Activated T-helper 17 cell treated with anti-CD3 and anti-CD28 coated beads, Interleukin-2, amount 50 U/mL, for 72 hours (primary cell): ENCODE data around the gene CENPN. TPM values are rescaled to one million over a fixed set of nuclear protein-coding genes. Genes with fewer than 3 reads are reported as not detected.
A peak's percentile ranks its signal among the peaks of the same experiment; 100 is the strongest.

Experiments used
- ATAC-seq: fragments of 150-1000 bp; cut with Tn5 transposase; replicated peaks from 2 replicates; pipeline ENCODE4 v1.10.0; 2021; ENCODE audit warnings: mild to moderate bottlenecking, moderate library complexity
- H3K27ac Mint-ChIP-seq: one replicate; pipeline ENCODE4 v1.8.0; 2022; ENCODE audit warnings: mixed read lengths
- H3K27me3 Mint-ChIP-seq: one replicate; pipeline ENCODE4 v1.8.0; 2022; ENCODE audit warnings: mixed read lengths
- H3K36me3 Mint-ChIP-seq: one replicate; pipeline ENCODE4 v1.8.0; 2022; ENCODE audit warnings: low read depth, mild to moderate bottlenecking, mixed read lengths
- H3K4me1 Mint-ChIP-seq: one replicate; pipeline ENCODE4 v1.8.0; 2022; ENCODE audit warnings: mixed read lengths
- H3K4me3 Mint-ChIP-seq: one replicate; pipeline ENCODE4 v1.8.0; 2022; ENCODE audit warnings: mild to moderate bottlenecking, mixed read lengths
- H3K9me3 Mint-ChIP-seq: one replicate; pipeline ENCODE4 v1.8.0; 2022; ENCODE audit warnings: mixed read lengths
- total RNA-seq, 2 donors: library from RNA; stranded (reverse); gene quantifications; one replicate each; pipeline ENCODE4 v1.2.3, GENCODE V29; 2022

Gene CENPN
- total RNA-seq, 2 donors from 2014 or later: 34.1 to 51.0 TPM

GRCh38 chr16:80984124-80984892, 22.7 kb upstream of the CENPN start:
- Mint-ChIP-seq H3K27me3 (no peaks in the 10 kb centered on the region), H3K27ac (no peak overlapping the region), H3K36me3 (peaks cover 72% of the 10 kb centered on the region), H3K4me1 (peaks cover 19% of the 10 kb centered on the region), H3K4me3 (no peak overlapping the region), H3K9me3 (no peaks in the 10 kb centered on the region)
- no peak for ATAC-seq

GRCh38 chr16:80985611-80986010, 21.4 kb upstream of the CENPN start:
- Mint-ChIP-seq H3K4me3 (no peak overlapping the region), H3K36me3 (peaks cover 76% of the 10 kb centered on the region), H3K4me1 (peaks cover 29% of the 10 kb centered on the region), H3K27ac (no peak overlapping the region), H3K9me3 (no peaks in the 10 kb centered on the region), H3K27me3 (no peaks in the 10 kb centered on the region)
- no peak for ATAC-seq

GRCh38 chr16:80986557-80986956, 20.5 kb upstream of the CENPN start:
- Mint-ChIP-seq H3K27ac (peak overlapping the region; percentile 15), H3K4me1 (peaks cover 30% of the 10 kb centered on the region), H3K9me3 (no peaks in the 10 kb centered on the region), H3K4me3 (no peak overlapping the region), H3K27me3 (no peaks in the 10 kb centered on the region), H3K36me3 (peaks cover 76% of the 10 kb centered on the region)
- no peak for ATAC-seq

- Mint-ChIP-seq H3K27ac (no peak overlapping the region), H3K4me1 (peaks cover 30% of the 10 kb centered on the region), H3K36me3 (peaks cover 89% of the 10 kb centered on the region), H3K27me3 (no peaks in the 10 kb centered on the region), H3K4me3 (no peak overlapping the region), H3K9me3 (no peaks in the 10 kb centered on the region)
- no peak for ATAC-seq
Measured at GRCh38 chr16:80988756-80989155, 18.3 kb upstream of the CENPN start.

- peaks cover 30% of the 10 kb centered on the region for H3K4me1 Mint-ChIP-seq
- peak overlapping the region; percentile 35 for H3K27ac Mint-ChIP-seq
Measured at GRCh38 chr16:80989801-80990200, 17.2 kb upstream of the CENPN start.

GRCh38 chr16:80990577-80990976, 16.4 kb upstream of the CENPN start:
- H3K27ac Mint-ChIP-seq: peak overlapping the region; percentile 35
- H3K36me3 Mint-ChIP-seq: peaks cover 93% of the 10 kb centered on the region
- no peaks in the 10 kb centered on the region for H3K27me3 Mint-ChIP-seq
- H3K9me3 Mint-ChIP-seq: no peaks in the 10 kb centered on the region
- ATAC-seq: no peak
- peaks cover 27% of the 10 kb centered on the region for H3K4me1 Mint-ChIP-seq
- H3K4me3 Mint-ChIP-seq: no peak overlapping the region

More at GRCh38 chr16:80989801-80990200, 17.2 kb upstream of the CENPN start:
- Mint-ChIP-seq H3K9me3 (no peaks in the 10 kb centered on the region), H3K4me3 (no peak overlapping the region), H3K36me3 (peaks cover 91% of the 10 kb centered on the region), H3K27me3 (no peaks in the 10 kb centered on the region)
- no peak for ATAC-seq

GRCh38 chr16:80990978-80991377, 16.0 kb upstream of the CENPN start:
- peaks cover 93% of the 10 kb centered on the region for H3K36me3 Mint-ChIP-seq
- no peaks in the 10 kb centered on the region for H3K27me3 Mint-ChIP-seq
- H3K4me1 Mint-ChIP-seq: peaks cover 24% of the 10 kb centered on the region
- ATAC-seq: no peak
- H3K9me3 Mint-ChIP-seq: no peaks in the 10 kb centered on the region
- no peak overlapping the region for H3K27ac Mint-ChIP-seq
- H3K4me3 Mint-ChIP-seq: no peak overlapping the region

GRCh38 chr16:80991792-80992430, 15.1 kb upstream of the CENPN start:
- H3K36me3 Mint-ChIP-seq: peaks cover 91% of the 10 kb centered on the region
- no peaks in the 10 kb centered on the region for H3K9me3 Mint-ChIP-seq
- H3K27me3 Mint-ChIP-seq: no peaks in the 10 kb centered on the region
- H3K27ac Mint-ChIP-seq: no peak overlapping the region
- no peak for ATAC-seq
- no peak overlapping the region for H3K4me3 Mint-ChIP-seq
- peaks cover 18% of the 10 kb centered on the region for H3K4me1 Mint-ChIP-seq

- no peaks in the 10 kb centered on the region for H3K27me3 Mint-ChIP-seq
- ATAC-seq: no peak
- no peaks in the 10 kb centered on the region for H3K9me3 Mint-ChIP-seq
- peaks cover 13% of the 10 kb centered on the region for H3K4me1 Mint-ChIP-seq
- H3K27ac Mint-ChIP-seq: no peak overlapping the region
- H3K36me3 Mint-ChIP-seq: peaks cover 86% of the 10 kb centered on the region
- H3K4me3 Mint-ChIP-seq: no peak overlapping the region
Measured at GRCh38 chr16:80992676-80993293, 14.2 kb upstream of the CENPN start.

GRCh38 chr16:80993307-80993706, 13.7 kb upstream of the CENPN start:
- Mint-ChIP-seq H3K27ac (no peak overlapping the region), H3K36me3 (peaks cover 81% of the 10 kb centered on the region), H3K9me3 (no peaks in the 10 kb centered on the region), H3K4me3 (no peak overlapping the region), H3K27me3 (no peaks in the 10 kb centered on the region), H3K4me1 (peaks cover 12% of the 10 kb centered on the region)
- no peak for ATAC-seq

GRCh38 chr16:80993834-80994233, 13.2 kb upstream of the CENPN start:
- no peak overlapping the region for H3K4me3 Mint-ChIP-seq
- no peak overlapping the region for H3K27ac Mint-ChIP-seq
- H3K4me1 Mint-ChIP-seq: peaks cover 16% of the 10 kb centered on the region
- ATAC-seq: no peak
- no peaks in the 10 kb centered on the region for H3K9me3 Mint-ChIP-seq
- peaks cover 77% of the 10 kb centered on the region for H3K36me3 Mint-ChIP-seq
- H3K27me3 Mint-ChIP-seq: no peaks in the 10 kb centered on the region

- Mint-ChIP-seq H3K4me3 (no peak overlapping the region), H3K36me3 (peaks cover 76% of the 10 kb centered on the region), H3K9me3 (no peaks in the 10 kb centered on the region), H3K27me3 (no peaks in the 10 kb centered on the region), H3K27ac (no peak overlapping the region), H3K4me1 (peaks cover 19% of the 10 kb centered on the region)
- no peak for ATAC-seq
Measured at GRCh38 chr16:80994451-80994850, 12.6 kb upstream of the CENPN start.

- Mint-ChIP-seq H3K36me3 (peaks cover 56% of the 10 kb centered on the region), H3K27ac (peak overlapping the region; percentile 89)
Measured at GRCh38 chr16:80996688-80997138, 10.3 kb upstream of the CENPN start.

GRCh38 chr16:80997139-80997798, 9.7 kb upstream of the CENPN start:
- peak; percentile 69 for ATAC-seq
- Mint-ChIP-seq H3K4me1 (peaks cover 20% of the 10 kb centered on the region), H3K27ac (peak overlapping the region; percentile 89), H3K9me3 (no peaks in the 10 kb centered on the region), H3K36me3 (peaks cover 54% of the 10 kb centered on the region), H3K4me3 (peak overlapping the region; percentile 87), H3K27me3 (no peaks in the 10 kb centered on the region)

More at GRCh38 chr16:80996688-80997138, 10.3 kb upstream of the CENPN start:
- H3K27me3 Mint-ChIP-seq: no peaks in the 10 kb centered on the region
- H3K9me3 Mint-ChIP-seq: no peaks in the 10 kb centered on the region
- no peak for ATAC-seq
- H3K4me3 Mint-ChIP-seq: peak overlapping the region; percentile 87
- H3K4me1 Mint-ChIP-seq: peaks cover 17% of the 10 kb centered on the region
